GM21717 (cell line): ENCODE measurements around the gene SIK3.

Experiments
- ATAC-seq: cut with Tn5 transposase; IDR thresholded peaks from one replicate; pipeline ENCODE4 v1.9.1; 2021; ENCODE audit warnings: mild to moderate bottlenecking, moderate library complexity; ENCODE audit not compliant: unreplicated experiment

The SIK3 gene

GRCh38 chr11:116901964-116902688, 196.1 kb downstream of the SIK3 start:
- ATAC-seq, result no peak

GRCh38 chr11:116901211-116901610, 197.0 kb downstream of the SIK3 start:
- ATAC-seq, result no peak

GRCh38 chr11:116896211-116896610, 202.0 kb downstream of the SIK3 start:
- ATAC-seq, result no peak

GRCh38 chr11:116895048-116895757, 203.0 kb downstream of the SIK3 start:
- no peak for ATAC-seq

GRCh38 chr11:116893906-116894305, 204.3 kb downstream of the SIK3 start:
- no peak for ATAC-seq

- no peak for ATAC-seq
Measured at GRCh38 chr11:116893437-116893836, 204.8 kb downstream of the SIK3 start.

- ATAC-seq, result no peak
Measured at GRCh38 chr11:116892374-116892773, 205.9 kb downstream of the SIK3 start.

- ATAC-seq, result no peak
Measured at GRCh38 chr11:116891746-116892145, 206.5 kb downstream of the SIK3 start.

GRCh38 chr11:116890607-116891006, 207.6 kb downstream of the SIK3 start:
- ATAC-seq, result no peak

GRCh38 chr11:116890193-116890592, 208.0 kb downstream of the SIK3 start:
- no peak for ATAC-seq

GRCh38 chr11:116888884-116889549, 209.2 kb downstream of the SIK3 start:
- ATAC-seq, result no peak

- ATAC-seq, result no peak
Measured at GRCh38 chr11:116888024-116888423, 210.2 kb downstream of the SIK3 start.

- no peak for ATAC-seq
Measured at GRCh38 chr11:116885951-116886655, 212.1 kb downstream of the SIK3 start.

- no peak for ATAC-seq
Measured at GRCh38 chr11:116882386-116882785, 215.8 kb downstream of the SIK3 start.

GRCh38 chr11:116881143-116881542, 217.1 kb downstream of the SIK3 start:
- ATAC-seq, result no peak

- ATAC-seq, result no peak
Measured at GRCh38 chr11:116879800-116880625, 218.2 kb downstream of the SIK3 start.

- no peak for ATAC-seq
Measured at GRCh38 chr11:116876656-116877055, 221.6 kb downstream of the SIK3 start.

GRCh38 chr11:116875194-116875593, 223.0 kb downstream of the SIK3 start:
- ATAC-seq, result no peak

GRCh38 chr11:116874251-116874650, 224.0 kb downstream of the SIK3 start:
- ATAC-seq, result no peak

- ATAC-seq, result no peak
Measured at GRCh38 chr11:116873381-116873780, 224.8 kb downstream of the SIK3 start.
